HG02798 (cell line): Measurements from ENCODE around the gene GSTA4.
"Not testable (repeated sequence)": the region's sequence is repeated elsewhere in the genome, so short reads cannot be mapped to it uniquely, and the experiment has no call there.

Source experiments
- ATAC-seq: cut with Tn5 transposase; IDR thresholded peaks from one replicate; pipeline ENCODE4 v1.9.1; 2021; ENCODE audit warnings: mild to moderate bottlenecking; ENCODE audit not compliant: unreplicated experiment, poor library complexity

GSTA4 gene

GRCh38 chr6:53014744-53015143 lies 19.7 kb upstream of the GSTA4 start:
- ATAC-seq: no peak

- no peak for ATAC-seq
Observed at GRCh38 chr6:53014063-53014462, 19.0 kb upstream of the GSTA4 start.

GRCh38 chr6:53011979-53012378 lies 16.9 kb upstream of the GSTA4 start:
- ATAC-seq: no peak

GRCh38 chr6:53010504-53010903 lies 15.4 kb upstream of the GSTA4 start:
- no peak for ATAC-seq

- ATAC-seq: no peak
Observed at GRCh38 chr6:53009511-53009910, 14.4 kb upstream of the GSTA4 start.

GRCh38 chr6:53009056-53009455 lies 14.0 kb upstream of the GSTA4 start:
- no peak for ATAC-seq

GRCh38 chr6:53008192-53008687 lies 13.2 kb upstream of the GSTA4 start:
- ATAC-seq: not testable (repeated sequence)

- no peak for ATAC-seq
Observed at GRCh38 chr6:53005663-53006250, 10.7 kb upstream of the GSTA4 start.

GRCh38 chr6:52999456-52999855 lies 4.4 kb upstream of the GSTA4 start:
- no peak for ATAC-seq

- ATAC-seq: no peak
Observed at GRCh38 chr6:52998603-52999002, 3.5 kb upstream of the GSTA4 start.

GRCh38 chr6:52995913-52996645 lies 995 bp upstream of the GSTA4 start:
- ATAC-seq: no peak

- ATAC-seq: peak; percentile 20
Observed at GRCh38 chr6:52994839-52995088, 320 bp downstream of the GSTA4 start.

GRCh38 chr6:52994031-52994838 lies 849 bp downstream of the GSTA4 start:
- ATAC-seq: peak; percentile 1

GRCh38 chr6:52992980-52993920 lies 1.8 kb downstream of the GSTA4 start:
- ATAC-seq: no peak

GRCh38 chr6:52990342-52990741 lies 4.7 kb downstream of the GSTA4 start:
- ATAC-seq: no peak

- no peak for ATAC-seq
Observed at GRCh38 chr6:52985228-52985627, 9.9 kb downstream of the GSTA4 start.

GRCh38 chr6:52984247-52984646 lies 10.8 kb downstream of the GSTA4 start:
- ATAC-seq: peak; percentile 72

GRCh38 chr6:52983159-52983848 lies 11.8 kb downstream of the GSTA4 start:
- no peak for ATAC-seq

- no peak for ATAC-seq
Observed at GRCh38 chr6:52982680-52983079, 12.4 kb downstream of the GSTA4 start.
